Upper lobe of left lung (tissue), 6 donors: Measurements from ENCODE around the gene CTLA4. TPM values are rescaled to one million over a fixed set of nuclear protein-coding genes. Genes with fewer than 3 reads are reported as not detected.

Source experiments
- ATAC-seq, 2 donors: fragments of 200-7000 bp; cut with Tn5 transposase; one replicate each; pipeline ENCODE4 v1.9.1; 2022; ENCODE audit warnings: mild to moderate bottlenecking in 2 of 2, moderate library complexity in 2 of 2; ENCODE audit not compliant: low FRiP score in 2 of 2
- DNase-seq, 2 donors: peaks; one replicate each; pipeline ENCODE4 v3.0.0-alpha.2; 2019 to 2020
- H3K27ac ChIP-seq, 4 donors: fragments of 200-600 bp; sonication (generic); one replicate each; pipeline ENCODE4 v1.5.1; 2016 to 2019
- H3K27me3 ChIP-seq, 4 donors: fragments of 200-600 bp; sonication (generic); one replicate each; pipeline ENCODE4 v1.5.1; 2017 to 2019
- H3K36me3 ChIP-seq, 4 donors: fragments of 200-600 bp; sonication (generic); one replicate each; pipeline ENCODE4 v1.5.1; 2016 to 2019
- H3K4me1 ChIP-seq, 4 donors: fragments of 200-600 bp; sonication (generic); one replicate each; pipeline ENCODE4 v1.5.1; 2018 to 2019
- H3K4me3 ChIP-seq, 4 donors: fragments of 200-600 bp; sonication (generic); one replicate each; pipeline ENCODE4 v1.5.1; 2017 to 2019; ENCODE audit warnings: mild to moderate bottlenecking in 2 of 4, moderate library complexity in 1 of 4
- H3K9me3 ChIP-seq, 4 donors: fragments of 200-600 bp; sonication (generic); one replicate each; pipeline ENCODE4 v1.5.1; 2018 to 2019
- EP300 ChIP-seq, 4 donors: sonication (generic); formaldehyde crosslinking; IDR thresholded peaks; one replicate each; pipeline ENCODE4 v1.5.1; 2017; ENCODE audit warnings: antibody characterized with exemption in 4 of 4, control low read depth in 2 of 4
- POLR2A ChIP-seq, 4 donors: fragments of 450-650 bp; IDR thresholded peaks; one replicate each; pipeline ENCODE4 v1.5.1; 2016 to 2017; ENCODE audit warnings: antibody characterized with exemption in 4 of 4, mild to moderate bottlenecking in 2 of 4
- POLR2AphosphoS5 ChIP-seq, 2 donors: sonication (generic); formaldehyde crosslinking; IDR thresholded peaks; one replicate each; pipeline ENCODE4 v1.5.1; 2017; ENCODE audit warnings: antibody characterized with exemption in 2 of 2
- WGBS, 2 donors: methylation state at CpG; one replicate each; pipeline ENCODE4 v1.1.5; 2017 to 2018; 5-methylcytosine and 5-hydroxymethylcytosine counted together
- total RNA-seq, 6 donors: library from RNA; depleted of rRNA in 4 of 6; stranded (reverse); fragments of >200 nt in 4 of 6; gene quantifications; one replicate each; pipeline versions ENCODE4 v1.1.0 to v1.2.1, GENCODE V29; 2016 to 2021
- TF ChIP-seq, protein P1 (sequence below), 6 experiments: fragments of 450-650 bp in 4 of 6; fragments of 200-600 bp in 2 of 6; sonication (generic) in 2 of 6; IDR thresholded peaks; one replicate each; pipeline ENCODE4 v1.5.1; 2016 to 2019; ENCODE audit warnings: antibody characterized with exemption in 6 of 6
- donor health status: DM: no; HTN: no; CAD: no; lungs with moderate emphysema.
- donor health status: DM: no; HTN: yes; CAD: no; lungs with severe emphysema.

Gene CTLA4
- total RNA-seq: 1 to 10 TPM in 4 of 6 donors, under 1 TPM in 2; 0.33 to 3.1 (median 1.1) TPM

DNA sequence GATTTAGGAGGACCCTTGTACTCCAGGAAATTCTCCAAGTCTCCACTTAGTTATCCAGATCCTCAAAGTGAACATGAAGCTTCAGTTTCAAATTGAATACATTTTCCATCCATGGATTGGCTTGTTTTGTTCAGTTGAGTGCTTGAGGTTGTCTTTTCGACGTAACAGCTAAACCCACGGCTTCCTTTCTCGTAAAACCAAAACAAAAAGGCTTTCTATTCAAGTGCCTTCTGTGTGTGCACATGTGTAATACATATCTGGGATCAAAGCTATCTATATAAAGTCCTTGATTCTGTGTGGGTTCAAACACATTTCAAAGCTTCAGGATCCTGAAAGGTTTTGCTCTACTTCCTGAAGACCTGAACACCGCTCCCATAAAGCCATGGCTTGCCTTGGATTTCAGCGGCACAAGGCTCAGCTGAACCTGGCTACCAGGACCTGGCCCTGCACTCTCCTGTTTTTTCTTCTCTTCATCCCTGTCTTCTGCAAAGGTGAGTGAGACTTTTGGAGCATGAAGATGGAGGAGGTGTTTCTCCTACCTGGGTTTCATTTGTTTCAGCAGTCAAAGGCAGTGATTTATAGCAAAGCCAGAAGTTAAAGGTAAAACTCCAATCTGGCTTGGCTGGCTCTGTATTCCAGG, at the start of gene CTLA4:
Gene CTLA4 (plus strand): TSS at position 211 of the 640 bp plus-strand sequence. CDS start 172 bp downstream, at position 383.
- no peak for ATAC-seq
- no peaks in the 10 kb centered on the region for H3K27me3 ChIP-seq
- no peaks in the 10 kb centered on the region for H3K9me3 ChIP-seq
- peak within 1 kb of the TSS in 1 of 4 donors; percentile 53 for H3K27ac ChIP-seq
- H3K4me3 ChIP-seq: no peak within 1 kb of the TSS
- WGBS, 2 donors: 70 to 73% methylated on average over 6 of the region's 6 CpGs
- DNase-seq: no peak
- H3K36me3 ChIP-seq: no peaks in the 10 kb centered on the region
- no peaks in the 10 kb centered on the region for H3K4me1 ChIP-seq
- TF ChIP-seq POLR2A (IDR thresholded peaks at IDR 0.05): peak in 1 of 4 donors; percentile 47
- no peak for TF ChIP-seq POLR2AphosphoS5 (IDR thresholded peaks at IDR 0.05)

DNA sequence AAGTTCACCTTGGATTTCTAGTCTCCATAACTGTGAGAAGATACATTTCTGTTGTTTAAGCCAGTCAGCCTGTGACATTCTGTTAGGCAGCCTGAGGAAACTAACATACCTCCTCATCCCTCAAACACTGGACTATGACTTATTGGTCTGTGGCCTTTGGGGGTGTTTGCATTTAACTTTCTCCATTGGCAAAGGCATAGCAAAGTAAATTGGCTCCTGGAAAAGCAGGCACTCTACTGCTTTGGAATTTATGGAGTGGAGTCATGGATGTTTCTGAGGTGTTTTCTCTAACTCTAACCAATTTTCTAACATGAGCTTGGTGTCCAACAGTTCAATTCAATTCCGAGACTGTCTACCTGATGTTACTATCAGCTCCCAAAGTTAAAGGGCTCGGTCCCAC, 48.9 kb upstream of the CTLA4 start:
- Histone ChIP-seq H3K27ac (no peak overlapping the region), H3K27me3 (no peaks in the 10 kb centered on the region), H3K4me3 (no peak overlapping the region), H3K9me3 (no peaks in the 10 kb centered on the region), H3K4me1 (peaks cover 14 to 16% (median 16%) of the 10 kb centered on the region in 4 donors), H3K36me3 (no peaks in the 10 kb centered on the region)
- ATAC-seq (no peak), DNase-seq (no peak)
- 87 to 95% methylated on average over 2 of the region's 2 CpGs for WGBS, 2 donors
- TF ChIP-seq EP300 (IDR thresholded peaks at IDR 0.05) (no peak), POLR2AphosphoS5 (IDR thresholded peaks at IDR 0.05) (no peak), POLR2A (IDR thresholded peaks at IDR 0.05) (no peak)
- TF ChIP-seq, protein P1, sequence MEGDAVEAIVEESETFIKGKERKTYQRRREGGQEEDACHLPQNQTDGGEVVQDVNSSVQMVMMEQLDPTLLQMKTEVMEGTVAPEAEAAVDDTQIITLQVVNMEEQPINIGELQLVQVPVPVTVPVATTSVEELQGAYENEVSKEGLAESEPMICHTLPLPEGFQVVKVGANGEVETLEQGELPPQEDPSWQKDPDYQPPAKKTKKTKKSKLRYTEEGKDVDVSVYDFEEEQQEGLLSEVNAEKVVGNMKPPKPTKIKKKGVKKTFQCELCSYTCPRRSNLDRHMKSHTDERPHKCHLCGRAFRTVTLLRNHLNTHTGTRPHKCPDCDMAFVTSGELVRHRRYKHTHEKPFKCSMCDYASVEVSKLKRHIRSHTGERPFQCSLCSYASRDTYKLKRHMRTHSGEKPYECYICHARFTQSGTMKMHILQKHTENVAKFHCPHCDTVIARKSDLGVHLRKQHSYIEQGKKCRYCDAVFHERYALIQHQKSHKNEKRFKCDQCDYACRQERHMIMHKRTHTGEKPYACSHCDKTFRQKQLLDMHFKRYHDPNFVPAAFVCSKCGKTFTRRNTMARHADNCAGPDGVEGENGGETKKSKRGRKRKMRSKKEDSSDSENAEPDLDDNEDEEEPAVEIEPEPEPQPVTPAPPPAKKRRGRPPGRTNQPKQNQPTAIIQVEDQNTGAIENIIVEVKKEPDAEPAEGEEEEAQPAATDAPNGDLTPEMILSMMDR (IDR thresholded peaks at IDR 0.05): no peak

DNA sequence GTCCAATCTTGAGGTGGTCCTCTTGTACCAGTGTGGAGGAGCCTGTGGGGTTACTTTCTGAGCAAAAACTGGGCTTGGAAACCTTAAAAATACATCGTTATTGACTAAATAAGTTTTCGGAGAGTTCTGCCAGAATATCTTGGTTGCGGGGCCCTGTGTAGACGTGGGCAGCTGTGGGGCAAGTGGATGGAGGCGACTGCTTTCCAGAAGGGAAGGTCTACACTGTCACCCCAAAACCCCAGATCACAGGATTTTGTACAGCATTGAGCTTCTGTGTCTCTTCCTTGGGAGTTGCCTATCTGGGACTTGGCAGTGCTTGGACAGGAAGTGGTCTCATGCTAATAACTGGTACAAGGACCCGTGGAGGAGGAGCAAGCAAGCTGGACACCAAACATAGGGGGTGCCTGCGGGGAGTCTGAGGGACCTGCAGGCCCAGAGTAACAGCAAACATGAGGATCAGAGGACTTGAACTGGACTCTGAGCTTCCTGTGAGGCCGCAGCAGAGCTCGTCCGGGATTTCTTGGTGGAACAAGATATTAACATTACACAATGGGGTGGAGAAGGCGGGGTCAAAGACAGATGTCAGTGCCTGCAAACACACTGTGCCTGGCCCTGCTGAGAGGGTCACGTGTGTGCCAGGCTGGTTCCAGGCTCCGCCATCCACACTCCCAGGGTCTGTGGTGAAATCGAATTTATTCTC, 48.0 kb upstream of the CTLA4 start:
- 72 to 76% methylated on average over 14 of the region's 14 CpGs for WGBS, 2 donors
- H3K9me3 ChIP-seq: no peaks in the 10 kb centered on the region
- H3K36me3 ChIP-seq: no peaks in the 10 kb centered on the region
- H3K4me3 ChIP-seq: no peak overlapping the region
- TF ChIP-seq POLR2AphosphoS5 (IDR thresholded peaks at IDR 0.05) (no peak), EP300 (IDR thresholded peaks at IDR 0.05) (no peak), POLR2A (IDR thresholded peaks at IDR 0.05) (no peak)
- TF ChIP-seq, protein P1 (IDR thresholded peaks at IDR 0.05): no peak
- H3K27me3 ChIP-seq: no peaks in the 10 kb centered on the region
- H3K4me1 ChIP-seq: peaks cover 12 to 15% (median 14%) of the 10 kb centered on the region in 4 donors
- DNase-seq: no peak
- no peak overlapping the region for H3K27ac ChIP-seq
- ATAC-seq: peak in 1 of 2 donors; percentile 31

DNA sequence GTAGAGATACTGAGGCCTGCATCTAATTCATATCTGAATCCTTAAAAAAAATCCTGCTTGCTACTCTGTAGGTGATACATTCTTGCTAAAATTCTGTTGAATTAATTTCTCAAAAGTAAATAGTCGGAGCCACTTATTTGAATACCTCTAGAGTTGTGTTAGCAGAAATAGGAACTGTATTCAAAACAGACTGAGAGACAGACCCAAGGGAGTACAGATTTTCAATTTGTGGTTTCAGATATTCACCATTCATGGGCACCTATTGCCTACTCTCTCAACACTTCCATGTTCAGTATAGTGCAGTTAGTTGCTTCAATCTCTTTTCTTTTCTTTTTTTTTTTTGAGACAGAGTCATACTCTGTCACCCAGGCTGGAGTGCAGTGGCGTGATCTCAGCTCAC, 46.6 kb upstream of the CTLA4 start:
- Histone ChIP-seq H3K36me3 (no peaks in the 10 kb centered on the region), H3K27me3 (no peaks in the 10 kb centered on the region), H3K4me3 (no peak overlapping the region), H3K9me3 (no peaks in the 10 kb centered on the region), H3K27ac (no peak overlapping the region), H3K4me1 (peaks cover 0 to 1% (median under 1%) of the 10 kb centered on the region in 4 donors)
- no peak for ATAC-seq
- WGBS, 2 donors: 85 to 95% methylated on average over 2 of the region's 2 CpGs
- no peak for DNase-seq
- TF ChIP-seq, protein P1 (IDR thresholded peaks at IDR 0.05): no peak
- TF ChIP-seq EP300 (IDR thresholded peaks at IDR 0.05) (no peak), POLR2AphosphoS5 (IDR thresholded peaks at IDR 0.05) (no peak), POLR2A (IDR thresholded peaks at IDR 0.05) (no peak)

DNA sequence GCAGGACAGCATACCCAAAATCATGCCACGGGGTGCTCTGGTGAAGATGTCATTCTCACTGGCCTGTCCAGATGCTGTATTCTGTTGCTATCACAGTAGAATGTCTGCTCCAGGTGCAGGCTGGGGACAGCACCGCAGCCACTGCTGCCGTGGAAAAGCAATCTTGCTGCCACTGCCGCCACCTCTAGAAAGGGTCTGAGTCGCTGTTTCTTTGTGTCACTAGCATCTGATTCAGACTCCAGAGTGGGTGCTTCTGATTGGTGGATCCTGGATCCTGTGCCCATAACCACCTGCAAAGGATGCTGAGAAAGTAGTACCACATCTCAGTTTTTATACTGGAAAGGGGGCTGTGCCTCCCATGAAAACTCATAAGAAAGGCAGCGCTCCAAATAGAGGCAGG, 45.3 kb upstream of the CTLA4 start:
- DNase-seq (no peak), ATAC-seq (no peak)
- Histone ChIP-seq H3K27me3 (no peaks in the 10 kb centered on the region), H3K36me3 (no peaks in the 10 kb centered on the region), H3K9me3 (no peaks in the 10 kb centered on the region), H3K4me1 (no peaks in the 10 kb centered on the region), H3K4me3 (no peak overlapping the region), H3K27ac (no peak overlapping the region)
- WGBS, 2 donors: 85 to 93% methylated on average over 5 to 6 of the region's 6 CpGs
- TF ChIP-seq EP300 (IDR thresholded peaks at IDR 0.05): no peak
- TF ChIP-seq, protein P1 (IDR thresholded peaks at IDR 0.05): no peak
- no peak for TF ChIP-seq POLR2A (IDR thresholded peaks at IDR 0.05)
- TF ChIP-seq POLR2AphosphoS5 (IDR thresholded peaks at IDR 0.05): no peak
